Astrocyte (in vitro differentiated cells and primary cell): ENCODE results near the gene PTPN14. TPM values are rescaled to one million over a fixed set of nuclear protein-coding genes. Genes with fewer than 3 reads are reported as not detected.
A peak's percentile ranks its signal among the peaks of the same experiment; 100 is the strongest.

ENCODE experiments used
- DNase-seq: peaks from one replicate; pipeline ENCODE4 v3.0.0-alpha.2; 2010; ENCODE audit warnings: low read depth
- FAIRE-seq: peaks from 2 replicates; lab custom pipeline; 2011; peaks lifted over from hg19 to GRCh38; lab: Jason Lieb, UNC
- H2AFZ ChIP-seq: 2 replicates; pipeline ENCODE4 v1.6.0; 2012; ENCODE audit warnings: low read depth, low read length, inconsistent platforms
- H3K27ac ChIP-seq: 2 replicates; pipeline ENCODE4 v1.5.1; 2011; ENCODE audit warnings: low read depth, low read length, inconsistent platforms
- H3K27me3 ChIP-seq: 2 replicates; pipeline ENCODE4 v1.6.0; 2011; ENCODE audit warnings: low read length, inconsistent platforms; ENCODE audit not compliant: insufficient read depth
- H3K36me3 ChIP-seq: 2 replicates; pipeline ENCODE4 v1.5.1; 2011; ENCODE audit warnings: low read length, inconsistent platforms; ENCODE audit not compliant: insufficient read depth
- H3K4me1 ChIP-seq: 2 replicates; pipeline ENCODE4 v1.5.1; 2011; ENCODE audit warnings: low read length, inconsistent platforms; ENCODE audit not compliant: insufficient read depth
- H3K4me2 ChIP-seq: 2 replicates; pipeline ENCODE4 v1.6.0; 2012; ENCODE audit warnings: low read length, inconsistent platforms
- H3K4me3 ChIP-seq: 2 replicates; pipeline ENCODE4 v1.5.1; 2011; ENCODE audit warnings: low read depth, mild to moderate bottlenecking, low read length, inconsistent platforms; ENCODE audit not compliant: insufficient read depth
- H3K79me2 ChIP-seq: 2 replicates; pipeline ENCODE4 v1.6.0; 2012; ENCODE audit warnings: mild to moderate bottlenecking, low read length, inconsistent platforms; ENCODE audit not compliant: insufficient read depth
- H3K9ac ChIP-seq: 2 replicates; pipeline ENCODE4 v1.6.0; 2012; ENCODE audit warnings: mild to moderate bottlenecking, low read length, inconsistent platforms
- H3K9me3 ChIP-seq: 2 replicates; pipeline ENCODE4 v1.5.1; 2012; ENCODE audit warnings: low read depth, mild to moderate bottlenecking, low read length, inconsistent platforms; ENCODE audit not compliant: insufficient read depth
- H4K20me1 ChIP-seq: 2 replicates; pipeline ENCODE4 v1.6.0; 2012; ENCODE audit warnings: low read length, inconsistent platforms; ENCODE audit not compliant: insufficient read depth
- H3K27ac Mint-ChIP-seq: one replicate; pipeline ENCODE4 v1.8.0; 2021; ENCODE audit warnings: mild to moderate bottlenecking, mixed read lengths; ENCODE audit not compliant: unreplicated experiment
- H3K27me3 Mint-ChIP-seq: one replicate; pipeline ENCODE4 v1.8.0; 2021; ENCODE audit warnings: low read depth, mixed read lengths; ENCODE audit not compliant: unreplicated experiment
- H3K36me3 Mint-ChIP-seq: one replicate; pipeline ENCODE4 v1.8.0; 2021; ENCODE audit warnings: low read depth, mixed read lengths; ENCODE audit not compliant: unreplicated experiment
- H3K4me1 Mint-ChIP-seq: one replicate; pipeline ENCODE4 v1.8.0; 2021; ENCODE audit warnings: low read depth, mixed read lengths; ENCODE audit not compliant: unreplicated experiment
- H3K4me3 Mint-ChIP-seq: one replicate; pipeline ENCODE4 v1.8.0; 2021; ENCODE audit warnings: mild to moderate bottlenecking, moderate library complexity, mixed read lengths; ENCODE audit not compliant: unreplicated experiment
- H3K9me3 Mint-ChIP-seq: one replicate; pipeline ENCODE4 v1.8.0; 2021; ENCODE audit warnings: mild to moderate bottlenecking, mixed read lengths; ENCODE audit not compliant: unreplicated experiment
- EZH2 ChIP-seq: IDR thresholded peaks from 2 replicates; pipeline ENCODE4 v1.6.1; 2012; ENCODE audit warnings: mild to moderate bottlenecking, low read length, inconsistent platforms; ENCODE audit not compliant: insufficient read depth
- total RNA-seq: library from RNA; stranded (reverse); gene quantifications from 2 replicates; pipeline ENCODE4 v1.2.1, GENCODE V29; 2021
- TF ChIP-seq, protein P1 (sequence below): IDR thresholded peaks from 2 replicates; pipeline ENCODE4 v1.5.1; 2011; ENCODE audit warnings: low read depth, mild to moderate bottlenecking, inconsistent platforms, low read length, moderate library complexity; ENCODE audit not compliant: insufficient read depth

The PTPN14 gene
- total RNA-seq, 1 donor from 2014 or later = 177 TPM

DNA sequence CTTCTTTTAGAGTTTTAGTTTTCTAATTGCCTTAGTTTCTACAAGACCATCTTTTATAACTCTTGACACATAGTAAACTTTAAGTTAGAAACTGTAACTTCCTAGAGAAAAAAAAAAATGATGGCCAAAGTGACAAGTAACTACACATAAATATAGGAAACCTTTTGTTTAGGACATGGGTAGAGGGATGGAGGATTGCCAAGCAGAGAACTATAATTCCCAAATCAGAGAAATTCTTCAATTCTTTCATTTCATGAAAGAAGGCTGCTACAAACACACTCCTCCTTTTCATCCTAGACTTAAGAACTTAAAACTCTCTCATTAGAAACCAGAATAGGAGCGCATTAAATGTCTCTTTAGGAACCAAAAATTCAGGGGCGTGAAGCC, 125.0 kb downstream of the PTPN14 start:
- H3K27ac Mint-ChIP-seq = peak overlapping the region; percentile 70
- no peaks in the 10 kb centered on the region for H3K9me3 Mint-ChIP-seq

DNA sequence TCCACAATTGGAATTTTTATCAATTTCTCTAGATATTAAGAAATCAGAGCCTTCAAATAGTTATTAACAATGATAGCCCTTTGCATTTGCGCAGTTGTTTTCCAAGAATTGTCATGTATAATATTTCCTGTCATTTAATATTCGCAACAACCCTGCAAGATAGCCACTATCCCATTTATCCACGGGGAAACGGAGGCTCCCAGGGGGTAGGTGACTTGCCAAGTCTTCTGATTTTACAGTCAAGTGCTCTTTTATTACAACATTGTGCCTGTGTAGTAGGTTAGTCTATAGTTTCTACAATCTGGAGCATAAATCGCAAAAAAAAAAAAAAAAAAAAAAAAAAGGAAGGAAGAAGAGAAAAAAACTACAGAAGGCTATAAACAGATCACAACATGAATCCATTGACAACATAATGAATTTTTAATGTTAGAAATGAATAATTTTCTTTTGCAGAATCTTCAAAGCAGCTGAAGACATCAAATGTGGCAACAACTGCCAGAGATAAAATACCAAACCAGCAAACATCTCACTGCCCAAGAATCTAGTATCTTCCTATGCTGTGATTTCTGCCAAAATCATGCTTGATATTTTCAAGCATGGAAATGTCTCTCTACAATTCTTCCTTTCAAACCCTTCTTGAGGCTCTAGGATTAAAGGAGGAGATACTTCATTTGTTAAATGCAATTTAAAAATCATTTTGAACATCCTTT, 125.5 kb downstream of the PTPN14 start:
- no peaks in the 10 kb centered on the region for H3K9me3 ChIP-seq
- no peak for DNase-seq
- H2AFZ ChIP-seq = no peak overlapping the region
- H3K9ac ChIP-seq = peak overlapping the region; percentile 14
- Mint-ChIP-seq H3K27me3 (no peaks in the 10 kb centered on the region), H3K4me1 (peaks cover 75% of the 10 kb centered on the region), H3K9me3 (no peaks in the 10 kb centered on the region), H3K4me3 (no peak overlapping the region), H3K36me3 (peaks cover 12% of the 10 kb centered on the region), H3K27ac (peak overlapping the region; percentile 70)
- H3K4me1 ChIP-seq = peaks cover 67% of the 10 kb centered on the region
- H3K36me3 ChIP-seq = peaks cover 3% of the 10 kb centered on the region
- no peak overlapping the region for H3K4me3 ChIP-seq
- FAIRE-seq = no peak
- H3K79me2 ChIP-seq = peaks cover 63% of the 10 kb centered on the region
- H3K27ac ChIP-seq = peak overlapping the region; percentile 97
- no peaks in the 10 kb centered on the region for H4K20me1 ChIP-seq
- TF ChIP-seq, protein P1, sequence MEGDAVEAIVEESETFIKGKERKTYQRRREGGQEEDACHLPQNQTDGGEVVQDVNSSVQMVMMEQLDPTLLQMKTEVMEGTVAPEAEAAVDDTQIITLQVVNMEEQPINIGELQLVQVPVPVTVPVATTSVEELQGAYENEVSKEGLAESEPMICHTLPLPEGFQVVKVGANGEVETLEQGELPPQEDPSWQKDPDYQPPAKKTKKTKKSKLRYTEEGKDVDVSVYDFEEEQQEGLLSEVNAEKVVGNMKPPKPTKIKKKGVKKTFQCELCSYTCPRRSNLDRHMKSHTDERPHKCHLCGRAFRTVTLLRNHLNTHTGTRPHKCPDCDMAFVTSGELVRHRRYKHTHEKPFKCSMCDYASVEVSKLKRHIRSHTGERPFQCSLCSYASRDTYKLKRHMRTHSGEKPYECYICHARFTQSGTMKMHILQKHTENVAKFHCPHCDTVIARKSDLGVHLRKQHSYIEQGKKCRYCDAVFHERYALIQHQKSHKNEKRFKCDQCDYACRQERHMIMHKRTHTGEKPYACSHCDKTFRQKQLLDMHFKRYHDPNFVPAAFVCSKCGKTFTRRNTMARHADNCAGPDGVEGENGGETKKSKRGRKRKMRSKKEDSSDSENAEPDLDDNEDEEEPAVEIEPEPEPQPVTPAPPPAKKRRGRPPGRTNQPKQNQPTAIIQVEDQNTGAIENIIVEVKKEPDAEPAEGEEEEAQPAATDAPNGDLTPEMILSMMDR = no peak
- no peak for TF ChIP-seq EZH2
- no peaks in the 10 kb centered on the region for H3K27me3 ChIP-seq
- H3K4me2 ChIP-seq = no peak overlapping the region

More for the DNA sequence above, 125.0 kb downstream of the PTPN14 start:
- no peak overlapping the region for H3K4me3 Mint-ChIP-seq
- no peaks in the 10 kb centered on the region for H3K9me3 ChIP-seq
- no peaks in the 10 kb centered on the region for H3K27me3 ChIP-seq
- H3K27me3 Mint-ChIP-seq = no peaks in the 10 kb centered on the region
- H3K79me2 ChIP-seq = peaks cover 63% of the 10 kb centered on the region
- H3K4me3 ChIP-seq = no peak overlapping the region
- no peak for DNase-seq
- H3K4me2 ChIP-seq = no peak overlapping the region
- peaks cover 3% of the 10 kb centered on the region for H3K36me3 ChIP-seq
- peaks cover 13% of the 10 kb centered on the region for H3K36me3 Mint-ChIP-seq
- TF ChIP-seq, protein P1 = no peak
- TF ChIP-seq EZH2 = no peak
- H3K4me1 Mint-ChIP-seq = peaks cover 74% of the 10 kb centered on the region
- H4K20me1 ChIP-seq = no peaks in the 10 kb centered on the region
- H3K4me1 ChIP-seq = peaks cover 65% of the 10 kb centered on the region
- H2AFZ ChIP-seq = no peak overlapping the region
- H3K27ac ChIP-seq = peak overlapping the region; percentile 97
- H3K9ac ChIP-seq = peak overlapping the region; percentile 14
- FAIRE-seq = no peak

DNA sequence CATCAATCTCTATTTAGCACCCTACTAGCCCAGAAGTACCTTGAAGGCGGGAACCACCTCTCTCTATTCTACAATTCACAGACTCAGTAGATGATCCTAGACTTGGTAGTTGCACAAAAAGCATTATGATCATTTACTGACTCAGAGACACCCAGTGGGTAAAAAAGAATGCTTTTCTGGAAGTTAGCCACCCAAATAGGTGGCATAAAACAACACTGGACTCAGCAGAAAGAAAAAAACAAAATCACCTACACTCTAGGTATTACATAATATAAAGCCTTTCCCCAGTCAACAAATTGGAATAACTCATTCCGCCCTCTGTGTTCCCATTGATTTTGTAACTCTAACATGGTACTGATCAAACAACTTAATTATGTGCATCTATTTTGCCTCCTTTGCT, 126.3 kb downstream of the PTPN14 start:
- Histone ChIP-seq H3K9me3 (no peaks in the 10 kb centered on the region), H3K9ac (no peak overlapping the region), H4K20me1 (no peaks in the 10 kb centered on the region), H3K79me2 (peaks cover 63% of the 10 kb centered on the region), H3K27ac (no peak overlapping the region), H3K27me3 (no peaks in the 10 kb centered on the region), H3K4me1 (peaks cover 65% of the 10 kb centered on the region), H3K4me3 (no peak overlapping the region), H3K4me2 (no peak overlapping the region), H3K36me3 (no peaks in the 10 kb centered on the region), H2AFZ (no peak overlapping the region)
- Mint-ChIP-seq H3K27ac (peak overlapping the region; percentile 23), H3K4me1 (peaks cover 76% of the 10 kb centered on the region), H3K36me3 (peaks cover 11% of the 10 kb centered on the region), H3K4me3 (no peak overlapping the region), H3K27me3 (no peaks in the 10 kb centered on the region), H3K9me3 (no peaks in the 10 kb centered on the region)
- no peak for DNase-seq
- TF ChIP-seq, protein P1 = no peak
- TF ChIP-seq EZH2 = no peak
- FAIRE-seq = no peak
